Measurements from ENCODE around the gene ABCC2. TPM values are rescaled to one million over a fixed set of nuclear protein-coding genes. Genes with fewer than 3 reads are reported as not detected.

The ABCC2 gene
- total and polyA plus RNA-seq, 2 donors (not counting 1 experiment from before 2014, with no cell fraction given): 0.17 to 0.66 TPM

- Histone ChIP-seq H2AFZ (ENCODE audit: low read length) (no peak overlapping the region), H3K9me3 (ENCODE audit: control insufficient read depth, insufficient read depth, low read depth, low read length) (no peaks in the 10 kb centered on the region), H3K79me2 (ENCODE audit: control insufficient read depth, insufficient read depth, low read length) (no peaks in the 10 kb centered on the region), H3K4me2 (ENCODE audit: extremely low read depth, insufficient read depth, low read length) (no peak overlapping the region), H3K4me1 (ENCODE audit: control insufficient read depth, extremely low read depth, insufficient read depth, low read length) (no peaks in the 10 kb centered on the region), H3K4me3 (replicated peaks in 1 of 4; ENCODE audit: control extremely low read depth in 1 of 4, insufficient read depth in 1 of 4, low read depth in 3 of 4, low read length in 4 of 4) (no peak overlapping the region), H3K9ac (ENCODE audit: insufficient read depth, low read length) (no peak overlapping the region), H3K27me3 (ENCODE audit: control insufficient read depth, insufficient read depth, low read length) (no peaks in the 10 kb centered on the region), H4K20me1 (ENCODE audit: control insufficient read depth, extremely low read depth, insufficient read depth, low read length) (no peaks in the 10 kb centered on the region), H3K27ac (ENCODE audit: insufficient read depth, low read length) (no peak overlapping the region), H3K36me3 (ENCODE audit: control insufficient read depth, insufficient read depth, low read length) (no peaks in the 10 kb centered on the region)
- DNase-seq (ENCODE audit: low read depth in 2 of 2): no peak
- no peak for TF ChIP-seq CTCF (conservative IDR thresholded peaks at IDR 0.05 in 1 of 2, IDR thresholded peaks at IDR 0.05 in 1 of 2; ENCODE audit: low read depth in 1 of 2, low read length in 2 of 2)
- no peak for TF ChIP-seq EZH2 (IDR thresholded peaks at IDR 0.05; ENCODE audit: low read length, missing control alignments)
Observed at GRCh38 chr10:99748823-99749451, 33.5 kb upstream of the ABCC2 start.

- Histone ChIP-seq H3K4me3 (replicated peaks in 1 of 4; ENCODE audit: control extremely low read depth in 1 of 4, insufficient read depth in 1 of 4, low read depth in 3 of 4, low read length in 4 of 4) (no peak overlapping the region), H3K79me2 (ENCODE audit: control insufficient read depth, insufficient read depth, low read length) (no peaks in the 10 kb centered on the region), H3K9me3 (ENCODE audit: control insufficient read depth, insufficient read depth, low read depth, low read length) (no peaks in the 10 kb centered on the region), H3K4me1 (ENCODE audit: control insufficient read depth, extremely low read depth, insufficient read depth, low read length) (no peaks in the 10 kb centered on the region), H4K20me1 (ENCODE audit: control insufficient read depth, extremely low read depth, insufficient read depth, low read length) (no peaks in the 10 kb centered on the region), H3K4me2 (ENCODE audit: extremely low read depth, insufficient read depth, low read length) (no peak overlapping the region), H3K27ac (ENCODE audit: insufficient read depth, low read length) (no peak overlapping the region), H3K36me3 (ENCODE audit: control insufficient read depth, insufficient read depth, low read length) (peaks cover 2% of the 10 kb centered on the region), H3K27me3 (ENCODE audit: control insufficient read depth, insufficient read depth, low read length) (no peaks in the 10 kb centered on the region), H3K9ac (ENCODE audit: insufficient read depth, low read length) (no peak overlapping the region), H2AFZ (ENCODE audit: low read length) (no peak overlapping the region)
- DNase-seq (ENCODE audit: low read depth in 2 of 2): no peak
- no peak for TF ChIP-seq CTCF (conservative IDR thresholded peaks at IDR 0.05 in 1 of 2, IDR thresholded peaks at IDR 0.05 in 1 of 2; ENCODE audit: low read depth in 1 of 2, low read length in 2 of 2)
- no peak for TF ChIP-seq EZH2 (IDR thresholded peaks at IDR 0.05; ENCODE audit: low read length, missing control alignments)
Observed at GRCh38 chr10:99750641-99751040, 31.8 kb upstream of the ABCC2 start.

- DNase-seq (ENCODE audit: low read depth in 2 of 2): no peak
- Histone ChIP-seq H3K4me1 (ENCODE audit: control insufficient read depth, extremely low read depth, insufficient read depth, low read length) (no peaks in the 10 kb centered on the region), H3K9me3 (ENCODE audit: control insufficient read depth, insufficient read depth, low read depth, low read length) (no peaks in the 10 kb centered on the region), H3K4me2 (ENCODE audit: extremely low read depth, insufficient read depth, low read length) (no peak overlapping the region), H3K36me3 (ENCODE audit: control insufficient read depth, insufficient read depth, low read length) (peaks cover 3% of the 10 kb centered on the region), H2AFZ (ENCODE audit: low read length) (no peak overlapping the region), H3K4me3 (replicated peaks in 1 of 4; ENCODE audit: control extremely low read depth in 1 of 4, insufficient read depth in 1 of 4, low read depth in 3 of 4, low read length in 4 of 4) (no peak overlapping the region), H3K27me3 (ENCODE audit: control insufficient read depth, insufficient read depth, low read length) (no peaks in the 10 kb centered on the region), H3K27ac (ENCODE audit: insufficient read depth, low read length) (no peak overlapping the region), H3K79me2 (ENCODE audit: control insufficient read depth, insufficient read depth, low read length) (no peaks in the 10 kb centered on the region), H3K9ac (ENCODE audit: insufficient read depth, low read length) (no peak overlapping the region), H4K20me1 (ENCODE audit: control insufficient read depth, extremely low read depth, insufficient read depth, low read length) (no peaks in the 10 kb centered on the region)
- no peak for TF ChIP-seq EZH2 (IDR thresholded peaks at IDR 0.05; ENCODE audit: low read length, missing control alignments)
- TF ChIP-seq CTCF (conservative IDR thresholded peaks at IDR 0.05 in 1 of 2, IDR thresholded peaks at IDR 0.05 in 1 of 2; ENCODE audit: low read depth in 1 of 2, low read length in 2 of 2): no peak
Observed at GRCh38 chr10:99754670-99755069, 27.8 kb upstream of the ABCC2 start.
